K562 treated with DMSO at 1 percent for 4 hours (cell line): ENCODE results near the gene TRIM42. TPM values are rescaled to one million over a fixed set of nuclear protein-coding genes. Genes with fewer than 3 reads are reported as not detected.

Experiments used
- total RNA-seq: library from RNA; unstranded; fragments of 300-600 nt; gene quantifications from 2 replicates; pipeline ENCODE4 v1.2.3, GENCODE V29; 2022; ENCODE audit not compliant: insufficient read depth

TRIM42 gene
- not detected in 2 replicates for total RNA-seq

GRCh38 chr3:140677764-140678163 lies at the start of gene TRIM42:
Gene TRIM42, plus strand, starts transcription at chr3:140678064. Its CDS starts 166 bp downstream, at chr3:140678230.

